Erythroblast (primary cell): ENCODE measurements around the gene CAMK1D.

Experiments used
- GATA1 ChIP-seq: IDR thresholded peaks from 2 replicates; pipeline ENCODE4 v1.6.1; 2011; ENCODE audit warnings: low read depth, mild to moderate bottlenecking, control low read depth, low read length, moderate library complexity
- POLR2A ChIP-seq: IDR thresholded peaks from 2 replicates; pipeline ENCODE4 v1.6.1; 2011; ENCODE audit warnings: mild to moderate bottlenecking, low read length

DNA sequence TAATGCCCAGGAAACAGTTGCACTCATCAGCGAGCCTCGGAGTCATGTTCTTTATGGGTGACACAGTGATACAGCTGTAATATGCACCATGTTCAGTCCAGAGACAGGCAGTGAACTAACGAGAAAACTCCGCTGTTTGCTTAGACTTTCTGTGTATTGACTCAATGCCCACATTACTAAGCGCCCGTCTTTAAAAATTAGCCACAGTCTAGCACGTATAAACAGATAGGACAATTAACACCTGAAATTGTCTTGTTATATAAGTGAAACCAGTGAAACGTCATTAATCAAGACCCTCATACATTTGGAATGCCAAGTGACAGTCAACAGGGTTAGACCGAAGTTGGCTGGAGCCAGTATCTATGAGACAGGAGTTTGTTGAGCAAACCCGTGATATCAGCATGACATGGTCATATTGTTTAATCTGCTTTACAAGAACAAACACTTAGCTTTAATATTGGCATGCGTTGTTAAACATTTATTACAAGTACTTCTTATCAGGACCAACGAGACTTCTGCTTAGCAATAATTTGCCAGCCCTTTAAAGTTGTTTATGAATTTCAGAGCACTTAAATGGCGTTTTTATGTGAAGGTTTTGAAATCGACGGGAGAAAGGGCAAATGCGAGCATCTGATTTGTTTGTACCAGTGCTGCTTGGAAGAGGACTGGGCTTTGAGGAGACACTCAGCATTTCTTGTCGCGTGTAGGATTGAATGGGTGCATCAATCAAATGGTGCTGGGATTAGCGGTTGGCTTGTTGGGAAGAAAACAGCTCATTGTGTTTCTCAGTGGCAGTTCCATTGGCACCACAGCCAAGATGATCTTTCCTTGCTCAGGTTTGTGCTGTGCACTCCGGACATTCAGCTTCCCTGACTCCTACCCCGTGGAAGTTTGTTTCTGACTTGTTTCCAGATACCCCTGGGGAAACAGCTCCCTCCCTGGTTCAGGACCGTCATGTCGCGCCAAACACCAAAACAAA is 56.3 kb downstream of the CAMK1D start:
- TF ChIP-seq POLR2A (no peak), GATA1 (no peak)
